Measurements from ENCODE around the gene SLC2A6.
"Not testable (repeated sequence)": the region's sequence is repeated elsewhere in the genome, so short reads cannot be mapped to it uniquely, and the experiment has no call there.

Gene SLC2A6

GRCh38 chr9:133454943-133455673 lies 23.8 kb downstream of the SLC2A6 start:
- Histone ChIP-seq H3K36me3 (no peaks in the 10 kb centered on the region), H3K4me1 (peaks cover 34% of the 10 kb centered on the region), H3K4me3 (no peak overlapping the region), H3K9me3 (no peaks in the 10 kb centered on the region), H3K27ac (no peak overlapping the region), H3K4me2 (peak overlapping the region; percentile 74), H3K27me3 (no peaks in the 10 kb centered on the region), H3K9ac (no peak overlapping the region), H4K20me1 (no peaks in the 10 kb centered on the region)
- TF ChIP-seq Cebpa-rat (IDR thresholded peaks at IDR 0.05), result no peak

- peak overlapping the region; percentile 74 for H3K4me2 ChIP-seq
- no peak overlapping the region for H3K4me3 ChIP-seq
- H3K9me3 ChIP-seq, result no peaks in the 10 kb centered on the region
- no peak for TF ChIP-seq Cebpa-rat (IDR thresholded peaks at IDR 0.05)
- no peaks in the 10 kb centered on the region for H3K27me3 ChIP-seq
- H4K20me1 ChIP-seq, result no peaks in the 10 kb centered on the region
- peaks cover 33% of the 10 kb centered on the region for H3K4me1 ChIP-seq
- H3K27ac ChIP-seq, result peak overlapping the region; percentile 37
- 0 out of 2 replicates have a peak overlapping the region, but pooled peaks have one; percentile 41 for H3K9ac ChIP-seq
- H3K36me3 ChIP-seq, result no peaks in the 10 kb centered on the region
Observed at GRCh38 chr9:133454325-133454724, 24.6 kb downstream of the SLC2A6 start.

GRCh38 chr9:133453651-133454050 lies 25.2 kb downstream of the SLC2A6 start:
- no peak overlapping the region for H3K4me3 ChIP-seq
- H3K27me3 ChIP-seq, result no peaks in the 10 kb centered on the region
- H4K20me1 ChIP-seq, result no peaks in the 10 kb centered on the region
- 0 out of 2 replicates have a peak overlapping the region, but pooled peaks have one; percentile 41 for H3K9ac ChIP-seq
- H3K4me2 ChIP-seq, result peak overlapping the region; percentile 74
- H3K27ac ChIP-seq, result peak overlapping the region; percentile 37; the same call in 1 of the 2 replicates
- peaks cover 26% of the 10 kb centered on the region for H3K4me1 ChIP-seq
- no peaks in the 10 kb centered on the region for H3K36me3 ChIP-seq
- no peaks in the 10 kb centered on the region for H3K9me3 ChIP-seq
- no peak for TF ChIP-seq Cebpa-rat (IDR thresholded peaks at IDR 0.05)

GRCh38 chr9:133452562-133452961 lies 26.3 kb downstream of the SLC2A6 start:
- H4K20me1 ChIP-seq, result no peaks in the 10 kb centered on the region
- no peaks in the 10 kb centered on the region for H3K36me3 ChIP-seq
- H3K27me3 ChIP-seq, result no peaks in the 10 kb centered on the region
- no peak overlapping the region for H3K4me3 ChIP-seq
- H3K4me1 ChIP-seq, result peaks cover 25% of the 10 kb centered on the region
- no peak overlapping the region for H3K27ac ChIP-seq
- H3K9ac ChIP-seq, result no peak overlapping the region
- no peak for TF ChIP-seq Cebpa-rat (IDR thresholded peaks at IDR 0.05)
- no peak overlapping the region for H3K4me2 ChIP-seq
- no peaks in the 10 kb centered on the region for H3K9me3 ChIP-seq

- not testable (repeated sequence) for H4K20me1 ChIP-seq, H3K4me3 ChIP-seq, H3K36me3 ChIP-seq, H3K27me3 ChIP-seq, H3K27ac ChIP-seq, H3K9me3 ChIP-seq, H3K9ac ChIP-seq, H3K4me2 ChIP-seq
- peaks cover 25% of the 10 kb centered on the region for H3K4me1 ChIP-seq
Observed at GRCh38 chr9:133451865-133452264, 27.0 kb downstream of the SLC2A6 start.

GRCh38 chr9:133449760-133450159 lies 29.1 kb downstream of the SLC2A6 start:
- no peaks in the 10 kb centered on the region for H3K27me3 ChIP-seq
- no peaks in the 10 kb centered on the region for H3K9me3 ChIP-seq
- peaks cover 29% of the 10 kb centered on the region for H3K4me1 ChIP-seq
- no peak for TF ChIP-seq Cebpa-rat (IDR thresholded peaks at IDR 0.05)
- H3K36me3 ChIP-seq, result no peaks in the 10 kb centered on the region
- H3K4me3 ChIP-seq, result no peak overlapping the region
- no peaks in the 10 kb centered on the region for H4K20me1 ChIP-seq
- no peak overlapping the region for H3K9ac ChIP-seq
- no peak overlapping the region for H3K27ac ChIP-seq
- no peak overlapping the region for H3K4me2 ChIP-seq

GRCh38 chr9:133448487-133448972 lies 30.4 kb downstream of the SLC2A6 start:
- Histone ChIP-seq H3K4me2 (no peak overlapping the region), H3K27me3 (no peaks in the 10 kb centered on the region), H3K4me3 (no peak overlapping the region), H3K36me3 (no peaks in the 10 kb centered on the region), H3K9me3 (no peaks in the 10 kb centered on the region), H3K27ac (no peak overlapping the region), H3K4me1 (peaks cover 27% of the 10 kb centered on the region), H4K20me1 (no peaks in the 10 kb centered on the region), H3K9ac (no peak overlapping the region)
- no peak for TF ChIP-seq Cebpa-rat (IDR thresholded peaks at IDR 0.05)

GRCh38 chr9:133445293-133445969 lies 33.5 kb downstream of the SLC2A6 start:
- Histone ChIP-seq H4K20me1 (no peaks in the 10 kb centered on the region), H3K36me3 (no peaks in the 10 kb centered on the region), H3K9me3 (no peaks in the 10 kb centered on the region), H3K27me3 (no peaks in the 10 kb centered on the region), H3K4me3 (no peak overlapping the region), H3K9ac (no peak overlapping the region), H3K27ac (no peak overlapping the region), H3K4me2 (no peak overlapping the region), H3K4me1 (peaks cover 47% of the 10 kb centered on the region)
- TF ChIP-seq Cebpa-rat (IDR thresholded peaks at IDR 0.05), result no peak

GRCh38 chr9:133443982-133444381 lies 34.9 kb downstream of the SLC2A6 start:
- H3K36me3 ChIP-seq, result no peaks in the 10 kb centered on the region
- peak overlapping the region; percentile 14; the same call in 1 of the 2 replicates for H3K27ac ChIP-seq
- no peak for TF ChIP-seq Cebpa-rat (IDR thresholded peaks at IDR 0.05)
- no peak overlapping the region for H3K4me2 ChIP-seq
- no peaks in the 10 kb centered on the region for H3K9me3 ChIP-seq
- H3K4me3 ChIP-seq, result no peak overlapping the region
- H3K27me3 ChIP-seq, result no peaks in the 10 kb centered on the region
- peaks cover 61% of the 10 kb centered on the region for H3K4me1 ChIP-seq
- no peak overlapping the region for H3K9ac ChIP-seq
- no peaks in the 10 kb centered on the region for H4K20me1 ChIP-seq

GRCh38 chr9:133443248-133443647 lies 35.7 kb downstream of the SLC2A6 start:
- no peak overlapping the region for H3K9ac ChIP-seq
- no peaks in the 10 kb centered on the region for H4K20me1 ChIP-seq
- H3K27ac ChIP-seq, result peak overlapping the region; percentile 14; the same call in 1 of the 2 replicates
- no peaks in the 10 kb centered on the region for H3K27me3 ChIP-seq
- H3K4me1 ChIP-seq, result peaks cover 69% of the 10 kb centered on the region
- no peaks in the 10 kb centered on the region for H3K36me3 ChIP-seq
- TF ChIP-seq Cebpa-rat (IDR thresholded peaks at IDR 0.05), result no peak
- H3K4me2 ChIP-seq, result peak overlapping the region; percentile 98; the same call in 1 of the 2 replicates
- no peak overlapping the region for H3K4me3 ChIP-seq
- H3K9me3 ChIP-seq, result no peaks in the 10 kb centered on the region
